GM19043 (cell line): ENCODE measurements around the gene DCAF5.

Experiments
- ATAC-seq: cut with Tn5 transposase; IDR thresholded peaks from one replicate; pipeline ENCODE4 v1.9.1; 2021; ENCODE audit warnings: low read depth; ENCODE audit not compliant: unreplicated experiment

Gene DCAF5

DNA sequence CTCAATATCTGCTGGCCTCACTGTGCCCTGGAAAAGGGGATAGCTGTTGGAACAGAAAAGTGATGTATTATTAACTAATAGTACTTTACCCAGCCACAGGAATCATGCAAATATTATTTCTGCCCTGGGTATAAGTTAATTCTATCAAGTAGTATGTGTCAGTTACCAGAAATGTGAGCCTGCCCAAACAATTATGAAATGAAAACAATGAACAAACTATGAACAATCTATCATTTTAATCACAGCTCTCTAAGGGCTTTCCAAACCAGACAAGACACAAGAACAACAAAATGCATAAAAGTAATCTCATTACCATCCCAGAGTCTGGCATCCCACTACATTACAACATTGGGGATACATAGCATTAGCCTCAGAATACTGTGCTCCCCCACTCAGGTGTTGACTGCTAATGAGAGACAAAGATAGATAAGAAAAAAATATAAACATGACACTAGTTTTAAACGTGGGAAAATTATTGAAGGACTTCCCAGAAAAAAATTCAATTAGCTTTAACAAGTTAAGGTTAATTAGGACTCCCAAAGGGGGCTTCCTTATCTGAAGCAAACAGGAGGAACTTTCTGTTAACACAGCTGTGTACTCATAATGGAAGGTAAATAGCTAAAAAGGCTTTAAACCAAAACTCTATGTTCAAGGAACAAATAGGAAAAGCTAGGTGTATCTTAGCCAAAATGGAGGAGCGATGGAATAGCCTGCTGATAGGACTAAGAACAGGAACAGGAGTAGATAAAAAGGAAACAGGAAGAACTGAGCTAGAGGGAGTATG lies 3.3 kb downstream of the DCAF5 start:
- no peak for ATAC-seq

DNA sequence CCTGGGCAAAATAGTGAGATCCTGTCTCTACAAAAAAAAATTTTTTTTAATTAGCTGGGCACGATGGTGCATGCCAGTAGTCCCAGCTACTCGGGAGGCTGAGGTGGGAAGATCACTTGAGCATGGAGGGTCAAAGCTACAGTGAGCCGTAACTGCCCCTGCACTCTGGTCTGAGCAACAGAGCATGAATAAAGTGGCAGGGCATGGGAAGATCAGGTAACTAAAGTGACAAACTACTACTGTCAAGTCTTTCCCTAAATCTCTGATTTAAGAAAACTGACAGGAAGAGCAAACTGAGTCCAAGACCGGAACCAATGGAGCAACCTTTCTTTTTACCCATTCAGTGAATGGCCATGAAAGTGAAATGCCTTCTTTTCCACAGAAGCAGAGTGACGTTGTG lies 10.8 kb downstream of the DCAF5 start:
- no peak for ATAC-seq

DNA sequence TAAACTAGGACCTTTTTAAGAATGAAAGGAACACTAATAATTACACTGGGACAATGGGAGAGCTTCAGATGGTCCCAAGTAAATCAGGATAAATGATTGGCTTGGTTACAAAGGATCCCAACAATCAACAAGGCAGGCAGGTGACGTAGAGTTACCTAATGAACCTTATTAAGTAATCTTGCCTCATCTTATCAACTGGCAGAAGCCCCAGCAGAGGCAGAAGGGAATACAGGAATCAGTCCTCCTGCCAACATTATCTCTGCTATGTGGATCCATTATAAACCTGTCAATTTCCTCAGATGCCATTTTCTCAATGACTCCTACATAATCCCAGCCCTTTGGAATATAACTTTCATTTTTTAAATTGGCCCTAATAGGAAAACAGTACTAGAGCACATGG lies 11.4 kb downstream of the DCAF5 start:
- ATAC-seq = no peak

DNA sequence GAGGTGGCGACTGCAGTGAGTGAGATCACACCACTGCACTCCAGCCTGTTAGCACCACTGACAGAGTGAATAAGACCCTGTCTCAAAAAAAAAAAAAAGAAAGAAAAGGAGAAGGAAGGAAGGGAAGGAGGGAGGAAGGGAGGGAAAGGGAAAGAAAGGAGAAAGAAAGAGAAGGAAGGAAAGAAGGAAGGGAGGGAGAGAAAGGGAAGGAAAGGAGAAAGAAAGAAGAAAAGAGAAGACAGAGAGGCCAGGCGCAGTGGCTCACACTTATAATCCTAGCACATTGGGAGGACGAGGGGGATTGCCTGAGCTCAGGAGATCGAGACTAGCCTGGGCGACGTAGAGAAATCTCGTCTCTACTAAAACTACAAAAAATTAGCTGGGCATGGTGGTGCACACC lies 13.2 kb downstream of the DCAF5 start:
- no peak for ATAC-seq

DNA sequence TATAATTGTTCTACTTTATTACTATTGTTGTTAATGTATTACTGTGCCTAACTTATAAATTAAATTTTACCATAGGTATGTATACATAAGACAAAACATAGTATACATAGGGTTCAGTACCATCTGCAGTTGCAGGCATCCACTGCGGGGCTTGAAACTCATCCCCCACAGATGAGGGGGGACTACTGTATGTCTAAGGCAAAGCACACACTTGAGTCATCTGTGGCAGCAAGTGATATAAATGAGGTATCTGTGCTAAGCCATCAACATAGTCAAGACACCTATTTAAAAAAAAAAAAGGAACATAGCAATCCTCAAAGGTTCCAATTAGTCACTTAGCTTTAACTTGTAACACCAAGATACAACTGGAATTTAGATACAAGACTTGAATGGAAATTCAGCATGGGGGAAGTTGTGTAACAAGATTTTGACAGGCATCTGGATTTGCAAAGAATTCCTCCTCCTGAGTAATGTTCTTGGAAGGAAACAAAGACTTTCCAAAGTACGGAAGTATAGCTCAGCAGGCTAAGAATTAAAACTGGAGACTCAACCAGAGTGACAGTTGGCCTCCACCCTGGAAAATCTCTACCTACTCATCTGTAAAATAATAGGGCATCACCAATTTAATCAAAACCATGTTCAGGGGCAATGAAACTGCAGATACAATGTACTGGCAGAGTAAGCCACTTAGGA lies 14.9 kb downstream of the DCAF5 start:
- no peak for ATAC-seq

DNA sequence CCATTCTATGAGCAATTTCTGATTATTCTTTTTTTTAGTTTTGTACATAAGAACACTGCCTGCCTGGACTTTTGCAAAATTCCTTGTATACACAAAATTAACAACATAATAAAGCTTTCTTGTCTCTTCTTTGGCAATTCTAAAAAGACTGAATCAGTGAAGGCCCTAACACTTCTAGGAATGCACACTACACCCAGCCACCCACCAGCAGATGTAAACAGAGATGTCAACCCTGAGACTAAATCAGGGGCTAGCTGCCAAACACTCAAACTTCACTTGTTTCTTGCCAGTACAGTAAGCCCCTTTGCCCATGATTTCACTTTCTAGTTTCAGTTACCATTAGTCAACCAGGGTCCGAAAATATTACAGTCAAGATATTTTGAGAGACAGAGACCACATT lies 15.5 kb downstream of the DCAF5 start:
- ATAC-seq = no peak

DNA sequence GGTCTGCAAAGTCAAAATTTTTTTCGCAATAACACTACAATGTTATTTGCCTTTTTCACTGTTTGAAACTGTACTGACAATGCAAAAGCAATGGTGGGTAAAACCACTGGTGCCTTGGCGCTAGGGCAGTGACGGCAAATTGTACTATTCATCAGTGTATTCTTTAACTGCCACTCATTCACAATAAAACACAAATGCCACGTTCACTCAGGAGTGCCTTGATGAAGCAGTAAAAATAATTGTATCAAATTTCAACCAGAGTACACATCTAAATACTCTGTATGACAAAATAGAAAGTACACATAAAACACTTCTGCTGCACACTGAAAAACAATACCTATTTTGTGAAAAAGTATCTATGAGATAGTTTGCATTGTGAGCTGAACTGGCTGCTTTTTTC lies 17.8 kb downstream of the DCAF5 start:
- no peak for ATAC-seq

DNA sequence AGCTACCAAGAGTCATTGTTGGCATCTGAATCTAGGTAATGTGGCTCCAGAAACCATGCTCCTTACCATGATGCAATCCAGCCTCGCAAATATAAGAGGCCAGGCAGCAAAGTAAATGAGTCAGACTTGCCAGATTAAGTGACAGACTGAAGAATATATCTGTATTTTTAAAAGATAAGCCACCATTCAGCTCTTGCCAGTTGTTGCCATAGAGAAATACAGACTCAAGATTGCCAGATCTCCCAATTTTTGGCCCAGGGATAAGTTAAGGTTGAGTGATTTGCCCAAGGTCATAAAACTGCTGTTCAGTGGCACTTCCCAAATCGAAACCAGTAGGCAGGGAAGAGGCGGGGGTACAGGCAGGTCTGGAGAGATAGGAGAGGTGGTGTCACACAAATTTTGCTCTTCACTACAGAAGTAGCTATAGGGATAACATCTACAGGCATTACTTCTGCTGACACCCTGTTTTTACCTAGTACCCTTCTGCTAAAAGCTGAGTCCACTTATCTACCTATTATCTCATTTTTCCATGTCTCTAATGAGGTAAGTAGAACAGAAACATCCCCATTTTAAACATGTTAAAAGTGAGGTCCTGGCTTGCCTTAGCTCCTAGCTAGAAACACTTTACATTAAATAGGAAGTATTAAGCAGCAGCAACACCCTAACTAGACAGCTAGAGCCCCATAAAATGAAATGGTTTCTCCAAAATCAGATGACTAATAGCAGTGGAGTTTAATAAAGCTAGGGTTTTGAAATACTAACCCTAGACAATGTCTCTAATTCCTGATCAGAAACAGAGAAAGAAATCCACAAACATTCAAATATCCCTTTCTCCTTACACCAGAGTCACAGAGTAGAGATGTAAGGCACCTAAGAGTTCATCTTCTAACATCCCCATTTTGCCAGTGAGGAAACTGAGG lies 19.5 kb downstream of the DCAF5 start:
- no peak for ATAC-seq

DNA sequence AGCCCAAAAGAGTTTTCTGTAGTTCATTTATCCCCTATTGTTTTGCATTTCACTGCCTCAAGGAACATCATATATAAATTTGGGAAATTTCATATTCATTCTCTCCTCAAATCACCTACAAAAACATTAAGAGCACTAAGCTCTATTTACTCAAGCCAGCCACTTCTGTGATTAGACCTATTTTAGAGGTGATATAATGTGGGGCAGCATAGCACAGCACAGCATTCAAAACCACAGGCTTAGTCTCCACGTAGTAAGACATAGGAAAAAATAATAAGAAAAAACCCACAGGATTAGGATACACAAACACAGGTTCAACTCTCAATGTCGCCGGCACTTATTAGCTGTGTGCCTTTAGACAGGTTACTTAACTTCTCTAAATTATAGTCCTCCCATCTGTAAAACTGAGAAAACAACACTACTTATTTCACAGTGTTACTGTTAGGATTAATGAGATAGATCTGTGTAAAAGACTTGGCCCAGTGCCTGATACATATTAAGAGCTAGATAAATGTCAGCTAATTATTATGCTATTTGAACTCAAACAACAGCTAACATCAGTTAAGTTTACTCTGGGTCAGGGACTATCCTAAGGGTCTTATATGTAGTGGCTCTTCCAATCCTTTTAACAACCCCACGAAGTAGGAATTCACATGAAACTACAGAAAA lies 20.3 kb downstream of the DCAF5 start:
- ATAC-seq = no peak

DNA sequence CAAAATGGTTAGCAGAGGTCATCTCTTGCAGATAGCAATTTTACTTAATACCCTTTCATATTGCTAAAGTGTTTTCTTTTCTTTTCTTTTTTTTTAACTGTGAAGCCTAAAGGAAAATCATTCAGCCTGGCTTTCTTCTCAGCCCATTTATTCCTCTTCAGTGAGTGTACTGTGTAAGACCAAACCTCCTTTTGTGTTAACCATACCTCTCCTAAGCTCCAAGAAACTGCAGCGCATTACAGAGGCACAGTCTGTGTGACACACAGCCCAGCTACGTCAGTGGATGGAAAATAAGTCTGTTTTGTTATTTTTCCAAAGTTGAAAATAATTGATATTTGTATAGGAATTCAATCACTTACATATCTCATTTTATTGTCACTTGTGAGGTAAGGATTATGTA lies 21.7 kb downstream of the DCAF5 start:
- no peak for ATAC-seq

DNA sequence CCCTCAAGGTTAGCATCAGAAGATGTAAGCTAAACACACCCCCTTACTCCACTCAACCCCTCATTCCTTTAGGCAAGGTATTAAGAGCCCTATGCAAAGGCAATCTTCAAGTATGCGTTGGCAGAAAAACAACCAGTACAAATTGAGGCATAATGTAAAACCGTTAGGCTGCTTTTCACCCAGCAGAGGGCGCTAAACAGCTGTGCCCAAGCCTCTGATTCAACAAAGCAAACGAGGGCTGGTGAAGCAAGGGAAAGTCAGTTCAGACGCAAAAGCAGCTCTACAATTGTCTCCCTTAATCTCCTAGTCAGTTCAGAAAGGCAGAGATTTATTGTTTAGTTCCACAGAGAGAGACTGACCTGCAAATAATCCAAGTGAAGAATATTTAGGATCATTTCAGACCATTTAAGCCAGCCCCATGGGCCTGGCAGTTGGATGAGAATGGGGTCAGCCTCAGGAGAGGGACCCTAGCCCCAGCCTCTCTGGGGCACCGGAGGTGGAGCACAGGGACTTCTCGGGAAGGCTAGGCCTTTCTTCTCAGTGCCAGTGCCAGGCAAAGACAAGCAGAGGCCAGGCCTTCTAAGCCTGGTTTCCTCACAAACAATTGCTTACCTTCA lies 23.5 kb downstream of the DCAF5 start:
- no peak for ATAC-seq

DNA sequence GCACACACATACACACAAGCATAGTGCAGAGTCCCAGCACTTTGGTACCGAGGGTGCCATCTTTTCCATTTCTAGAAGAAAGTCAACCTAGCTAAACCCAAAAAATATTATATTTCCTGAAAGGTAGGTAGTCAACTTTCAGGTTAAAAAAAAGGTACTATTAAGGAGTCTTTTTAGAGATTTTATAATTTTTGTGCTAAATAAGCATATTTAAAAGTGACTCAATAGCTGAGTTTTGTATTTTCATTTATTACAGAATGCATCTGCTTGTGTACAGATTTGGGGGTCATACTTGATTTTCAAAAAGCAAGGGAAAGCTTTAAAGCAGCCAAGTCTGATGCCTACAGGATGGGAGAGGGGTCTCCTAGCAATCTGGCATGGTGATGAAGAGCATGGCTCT lies 34.6 kb downstream of the DCAF5 start:
- ATAC-seq = no peak

DNA sequence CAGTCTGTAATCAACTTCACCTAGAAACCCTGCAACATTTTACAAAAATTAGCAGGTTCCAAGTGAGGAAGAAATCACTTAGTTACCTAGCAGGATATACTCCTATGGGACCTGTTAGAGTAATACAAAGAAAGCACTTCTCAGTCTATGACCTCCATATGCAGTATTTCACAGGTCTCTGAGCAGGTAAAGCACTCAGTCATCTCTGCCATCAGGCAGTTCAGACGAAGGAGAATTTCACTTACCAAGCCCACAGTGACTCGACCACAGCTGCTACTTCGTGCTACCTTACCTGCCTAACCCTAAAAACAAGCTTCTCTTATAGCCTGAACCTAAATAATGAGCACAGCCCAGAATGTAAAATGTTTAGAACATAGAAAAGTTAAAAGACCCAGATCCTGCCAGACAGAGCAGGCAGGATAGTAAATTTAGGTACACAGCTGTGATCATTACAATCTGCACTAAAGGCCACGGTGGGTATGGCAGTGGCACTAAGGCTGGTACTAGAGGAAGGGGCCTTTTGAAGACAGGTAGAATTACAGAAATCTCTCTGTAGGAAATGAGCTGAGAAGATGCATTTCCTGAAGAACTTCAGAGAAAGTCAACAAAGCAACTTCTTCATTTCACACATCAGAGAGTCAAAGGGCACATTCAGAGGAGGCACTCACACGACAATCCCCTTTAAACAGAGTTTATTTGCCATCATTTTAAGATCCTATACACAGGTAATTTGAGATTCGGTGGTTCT lies 35.7 kb downstream of the DCAF5 start:
- no peak for ATAC-seq

DNA sequence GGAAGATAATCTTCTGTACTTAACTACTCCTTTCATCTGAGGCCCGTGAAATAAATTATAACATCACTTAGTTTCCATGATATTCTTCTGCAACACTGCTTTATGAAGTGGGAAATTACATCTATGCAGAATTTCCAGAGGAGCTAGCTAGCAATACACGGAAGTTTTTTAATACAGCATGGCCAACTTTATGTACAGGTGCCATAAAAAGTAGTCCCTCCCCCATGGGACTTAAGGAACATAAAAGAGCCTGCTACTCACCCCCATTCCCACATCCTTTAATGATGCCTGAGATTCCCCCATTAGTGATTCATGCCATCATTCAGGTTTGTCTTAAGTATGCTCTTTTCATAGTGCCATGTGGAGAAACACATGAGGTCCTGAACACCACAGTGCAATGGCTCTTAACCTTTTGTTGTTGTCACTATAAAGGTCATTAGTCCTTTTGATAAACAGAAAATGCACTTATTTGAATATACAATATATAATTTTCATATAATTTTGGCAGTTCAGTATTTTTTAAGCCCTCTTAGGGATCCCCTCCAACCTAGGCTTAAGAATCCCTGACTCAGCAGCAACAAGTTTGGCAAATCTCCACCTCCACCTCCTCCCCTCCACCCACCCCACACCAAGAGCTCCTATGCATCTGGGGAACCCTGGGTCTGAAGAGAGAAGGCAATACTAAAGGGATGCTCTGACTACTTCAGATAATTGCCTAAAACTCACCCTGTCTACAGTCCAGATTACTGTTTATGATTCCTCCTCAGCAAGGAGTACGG lies 37.3 kb downstream of the DCAF5 start:
- no peak for ATAC-seq

DNA sequence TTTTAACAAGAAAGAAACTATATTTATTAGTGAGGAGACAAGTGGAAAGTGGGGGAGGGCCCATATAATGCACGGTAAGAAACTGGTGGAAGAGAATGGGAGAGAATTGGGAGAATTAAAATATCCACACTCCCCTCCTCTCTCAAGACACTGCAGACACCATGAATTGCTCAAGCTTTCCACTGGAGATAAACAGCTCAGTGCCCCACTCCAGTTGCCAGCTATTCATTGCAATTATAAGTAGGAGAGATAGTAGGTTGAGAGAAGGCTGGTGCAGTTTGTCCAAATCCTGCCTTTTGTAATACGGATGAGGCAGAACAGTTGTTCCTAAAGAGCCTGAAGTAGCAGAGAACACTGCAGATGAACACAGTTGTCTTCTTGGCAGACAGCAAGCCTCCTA lies 38.2 kb downstream of the DCAF5 start:
- no peak for ATAC-seq

DNA sequence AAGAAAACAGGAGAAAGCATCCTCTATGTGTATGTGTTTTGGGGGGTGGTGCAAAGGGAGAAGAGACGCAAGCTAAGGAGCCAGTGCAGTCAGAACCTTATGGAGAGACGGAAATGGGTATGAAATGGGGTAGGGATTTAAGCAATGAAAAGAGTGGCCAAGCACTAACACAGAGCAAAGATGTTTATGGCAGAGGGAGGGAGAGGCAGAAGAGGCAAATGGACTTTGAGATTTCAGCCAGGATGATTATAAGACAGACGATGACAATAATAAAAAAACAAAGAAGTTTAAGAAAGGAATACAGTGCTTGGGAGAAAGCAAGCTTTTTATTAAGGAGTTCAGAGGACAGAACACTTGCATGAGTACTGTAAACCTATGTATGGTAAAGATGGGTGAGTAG lies 44.6 kb downstream of the DCAF5 start:
- ATAC-seq = no peak

DNA sequence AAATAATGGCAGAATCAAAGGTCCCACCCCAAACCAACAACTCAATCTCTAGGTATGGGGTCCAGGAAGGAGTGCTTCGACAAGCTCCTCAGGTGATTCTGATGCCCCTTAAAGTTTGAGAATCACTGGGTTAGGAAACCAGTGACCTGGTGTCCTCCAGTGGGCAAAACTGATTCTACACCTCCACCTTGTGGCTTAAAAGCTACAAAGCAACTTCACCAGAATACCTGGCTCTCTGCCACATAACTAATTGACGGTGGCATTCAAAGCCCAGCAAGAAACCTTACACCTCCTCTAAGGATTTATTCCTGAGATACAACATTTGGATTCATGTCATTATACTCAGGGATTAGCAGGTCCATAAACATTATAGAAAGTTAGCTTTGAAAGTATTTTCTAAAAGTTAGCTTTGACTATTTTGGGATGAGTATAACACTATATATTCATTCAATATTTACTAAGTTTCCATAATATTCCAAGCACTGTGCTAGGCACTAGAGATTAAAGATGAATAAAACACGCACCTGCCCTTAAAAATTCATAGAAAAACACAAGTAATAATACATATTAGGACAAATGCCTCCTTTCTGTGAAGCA lies 45.4 kb downstream of the DCAF5 start:
- no peak for ATAC-seq

DNA sequence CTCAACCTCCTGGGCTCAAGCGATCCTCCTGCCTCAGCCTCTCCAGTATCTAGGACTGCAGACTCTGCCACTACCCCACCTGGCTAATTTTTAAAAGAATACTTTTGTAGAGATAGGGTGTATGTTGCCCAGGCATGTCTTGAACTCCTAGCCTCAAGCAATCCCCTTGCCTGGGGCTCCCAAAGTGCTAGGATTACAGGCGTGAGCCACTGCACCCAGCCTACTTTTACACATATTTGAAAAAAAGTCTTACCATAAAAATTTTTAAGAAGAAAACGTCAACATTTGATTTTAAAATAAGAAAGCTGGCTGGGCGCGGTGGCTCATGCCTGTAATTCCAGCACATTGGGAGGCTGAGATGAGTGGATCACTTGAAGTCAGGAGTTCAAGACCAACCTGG lies 46.5 kb downstream of the DCAF5 start:
- ATAC-seq = no peak

DNA sequence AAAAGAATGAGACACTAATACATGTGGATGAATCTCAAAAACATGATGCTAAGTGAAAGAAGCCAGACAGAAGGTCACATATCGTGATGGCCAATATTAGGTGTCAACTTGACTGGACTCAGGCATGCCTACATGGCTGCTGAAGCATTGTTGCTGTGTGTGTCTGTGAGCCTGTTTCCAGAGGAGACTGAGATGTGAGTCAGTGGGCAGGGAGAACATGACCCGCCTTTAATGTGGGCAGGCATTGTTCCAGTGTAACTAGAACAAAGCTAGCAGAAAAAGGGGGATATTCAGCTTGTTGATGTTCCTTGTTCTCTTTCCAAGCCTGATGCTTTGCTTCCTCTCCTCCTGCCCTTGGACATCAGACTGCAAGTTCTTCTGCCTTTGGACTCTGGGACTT lies 47.6 kb downstream of the DCAF5 start:
- ATAC-seq = no peak
